Thoracic aorta (tissue), 2 donors: ENCODE measurements around the gene TAF5L. TPM values are rescaled to one million over a fixed set of nuclear protein-coding genes. Genes with fewer than 3 reads are reported as not detected.

Experiments
- ATAC-seq: fragments of 150-250 bp; one replicate; pipeline ENCODE4 v1.8.0; 2017; ENCODE audit warnings: low read depth; ENCODE audit not compliant: insufficient number of reproducible peaks, low FRiP score
- DNase-seq: peaks from one replicate; pipeline ENCODE4 v3.0.0-alpha.2; 2020; ENCODE audit warnings: low spot score
- H3K27ac ChIP-seq, 2 donors: fragments of 200-600 bp; sonication (generic); 1 replicate in 1 of 2; 2 replicates in 1 of 2; pipeline ENCODE4 v1.5.1; 2016; ENCODE audit warnings: mild to moderate bottlenecking in 2 of 2, moderate library complexity in 2 of 2
- H3K27me3 ChIP-seq: fragments of 200-600 bp; sonication (generic); replicated peaks from 2 replicates; pipeline ENCODE4 v1.6.0; 2016; ENCODE audit warnings: mild to moderate bottlenecking; ENCODE audit not compliant: insufficient read depth
- H3K36me3 ChIP-seq: fragments of 200-600 bp; sonication (generic); one replicate; pipeline ENCODE4 v1.5.1; 2016
- H3K4me1 ChIP-seq, 2 donors: fragments of 200-600 bp; sonication (generic); 1 replicate in 1 of 2; 2 replicates in 1 of 2; pipeline versions ENCODE4 v1.5.1 to v1.6.0; 2016; ENCODE audit warnings: low read depth in 2 of 2, mild to moderate bottlenecking in 1 of 2; ENCODE audit not compliant: control insufficient read depth in 1 of 2
- H3K4me3 ChIP-seq: fragments of 200-600 bp; sonication (generic); 2 replicates; pipeline ENCODE4 v1.5.1; 2016; ENCODE audit warnings: mild to moderate bottlenecking
- H3K9me3 ChIP-seq: fragments of 200-600 bp; sonication (generic); 2 replicates; pipeline ENCODE4 v1.5.1; 2016
- CTCF ChIP-seq: fragments of 200-600 bp; sonication (generic); IDR thresholded peaks from one replicate; pipeline ENCODE4 v1.5.1; 2019; ENCODE audit warnings: antibody characterized with exemption
- total RNA-seq, 2 donors: library from RNA; depleted of rRNA; stranded (reverse); fragments of >200 nt; gene quantifications; one replicate each; pipeline versions ENCODE4 v1.1.0 to v1.2.3, GENCODE V29; 2016

TAF5L gene
- total RNA-seq, 2 donors from 2014 or later, result 21.5 to 29.8 TPM

DNA sequence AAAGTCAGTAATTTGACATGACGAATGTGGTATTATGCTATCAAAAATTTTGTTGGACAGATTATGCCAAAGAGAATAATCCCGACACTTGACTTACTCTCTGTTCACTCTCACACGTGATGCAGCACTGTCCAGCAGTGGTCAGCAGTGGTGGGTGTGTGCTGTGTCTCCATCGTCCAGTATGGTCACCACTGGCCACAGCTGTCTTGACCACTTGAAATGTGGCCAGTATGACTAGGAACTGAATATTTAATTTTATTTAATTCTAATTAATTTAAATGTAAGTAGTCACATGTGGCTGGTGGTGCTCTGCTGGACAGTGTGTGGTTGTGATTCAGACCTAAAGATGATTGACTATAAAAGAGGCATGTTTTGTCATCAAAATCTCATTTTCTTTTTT is 24.1 kb upstream of the TAF5L start:
- no peak overlapping the region for H3K27ac ChIP-seq
- TF ChIP-seq CTCF, result no peak
- H3K27me3 ChIP-seq, result no peaks in the 10 kb centered on the region
- H3K4me3 ChIP-seq, result no peak overlapping the region
- H3K4me1 ChIP-seq, result no peaks in the 10 kb centered on the region
- peaks cover 20% of the 10 kb centered on the region for H3K36me3 ChIP-seq
- H3K9me3 ChIP-seq, result no peaks in the 10 kb centered on the region
- DNase-seq, result no peak
- ATAC-seq, result no peak

GRCh38 chr1:229648406-229648805 is 22.5 kb upstream of the TAF5L start:
- no peaks in the 10 kb centered on the region for H3K27me3 ChIP-seq
- peaks cover 30% of the 10 kb centered on the region for H3K36me3 ChIP-seq
- no peak overlapping the region for H3K4me3 ChIP-seq
- ATAC-seq (no peak), DNase-seq (no peak)
- H3K9me3 ChIP-seq, result no peaks in the 10 kb centered on the region
- no peak overlapping the region for H3K27ac ChIP-seq
- no peaks in the 10 kb centered on the region for H3K4me1 ChIP-seq
- TF ChIP-seq CTCF, result no peak

GRCh38 chr1:229645324-229645993 is 19.5 kb upstream of the TAF5L start:
- ATAC-seq, result no peak
- Histone ChIP-seq H3K36me3 (peaks cover 29% of the 10 kb centered on the region), H3K4me1 (no peaks in the 10 kb centered on the region), H3K27ac (no peak overlapping the region), H3K27me3 (no peaks in the 10 kb centered on the region), H3K9me3 (no peaks in the 10 kb centered on the region), H3K4me3 (no peak overlapping the region)
- DNase-seq, result no peak
- TF ChIP-seq CTCF, result no peak

GRCh38 chr1:229643996-229644745 is 18.2 kb upstream of the TAF5L start:
- DNase-seq, result no peak
- no peak for TF ChIP-seq CTCF
- no peak for ATAC-seq
- Histone ChIP-seq H3K27me3 (no peaks in the 10 kb centered on the region), H3K4me3 (no peak overlapping the region), H3K36me3 (peaks cover 29% of the 10 kb centered on the region), H3K27ac (no peak overlapping the region), H3K4me1 (no peaks in the 10 kb centered on the region), H3K9me3 (no peaks in the 10 kb centered on the region)

DNA sequence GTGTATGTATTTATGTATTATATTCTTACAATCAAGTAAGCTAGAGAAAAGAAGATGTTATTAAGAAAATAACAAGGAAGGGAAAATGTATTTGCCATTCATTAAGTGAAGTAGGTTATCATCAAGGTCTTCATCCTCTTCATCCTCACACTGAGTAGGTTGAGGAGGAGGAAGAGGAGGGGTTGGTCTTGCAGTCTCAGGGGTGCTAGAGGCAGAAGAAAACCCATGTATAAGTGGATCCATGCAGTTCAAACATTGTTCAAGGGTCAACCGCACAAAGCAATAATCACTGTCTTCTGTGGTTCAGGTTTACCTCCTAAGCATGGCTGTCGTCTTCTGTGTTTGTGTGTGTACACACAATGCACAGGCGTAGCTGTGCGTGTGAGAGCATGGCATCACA is 17.0 kb upstream of the TAF5L start:
- TF ChIP-seq CTCF, result no peak
- ATAC-seq (no peak), DNase-seq (no peak)
- Histone ChIP-seq H3K27ac (no peak overlapping the region), H3K27me3 (no peaks in the 10 kb centered on the region), H3K36me3 (peaks cover 32% of the 10 kb centered on the region), H3K4me1 (no peaks in the 10 kb centered on the region), H3K9me3 (no peaks in the 10 kb centered on the region), H3K4me3 (no peak overlapping the region)
